ENCODE data around the gene DENND5A. TPM values are rescaled to one million over a fixed set of nuclear protein-coding genes. Genes with fewer than 3 reads are reported as not detected.

Gene DENND5A
- total and polyA plus RNA-seq, 10 of the 15 experiments (the other 5 are each of a cell fraction or from before 2014, with no cell fraction given): 15.6 to 157 (median 85.1) TPM

DNA sequence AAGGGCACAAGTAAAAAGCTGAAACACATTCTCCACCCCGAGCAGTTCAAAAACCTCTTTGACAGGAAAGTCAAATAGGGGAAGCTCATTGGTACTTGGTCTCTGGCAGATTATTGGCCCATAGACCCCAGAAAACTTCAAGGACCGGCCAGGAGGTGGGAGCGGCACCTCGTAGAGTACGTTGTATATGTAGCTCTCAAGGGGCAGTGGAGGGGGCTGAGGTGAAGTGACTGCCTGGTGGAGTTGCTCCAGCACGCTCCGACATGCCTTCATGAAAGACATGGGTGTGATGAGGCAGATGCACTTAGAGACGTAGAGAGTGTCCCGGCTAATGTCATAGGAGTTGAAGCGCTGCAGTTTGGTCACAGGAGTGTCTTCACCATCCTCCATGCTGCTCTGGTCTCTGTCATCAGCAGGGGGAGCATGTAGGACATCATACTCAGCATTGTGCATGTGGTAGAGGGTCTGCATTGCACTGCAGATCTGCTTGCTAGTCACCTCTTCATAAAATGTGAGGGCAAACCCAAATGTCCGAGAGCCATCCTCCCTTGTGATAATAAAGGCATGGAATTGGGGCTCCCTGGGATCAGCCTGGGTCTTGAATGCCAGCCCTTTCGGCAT is 61.3 kb downstream of the DENND5A start:
- 97% methylated on average over 12 of the region's 12 CpGs for WGBS (ENCODE audit: insufficient coverage, insufficient replicate concordance, low lambda C conversion rate, missing lambda C conversion rate)
- peak; percentile 42; the same call in 1 of the 3 replicates for ATAC-seq

More for the DNA sequence above, 61.3 kb downstream of the DENND5A start:
- DNase-seq (ENCODE audit: low read depth, low spot score) (no peak), FAIRE-seq (no peak)
- BruUV-seq (replicated peaks): no TSS peak
- ChIA-PET RAD21 (ENCODE audit: unreplicated experiment) (interaction anchor here (1.0 to 2.9 kb wide), 2 partner anchors 160 to 303 kb away, joined by 3 to 12 read pairs; no protein-coding TSS in a partner anchor), CTCF (interaction anchor here (0.7 to 2.9 kb wide), 7 partner anchors 10 to 363 kb away, joined by 3 to 16 read pairs (median 5); no protein-coding TSS in a partner anchor), POLR2A (interaction anchor here (0.6 kb wide), 1 partner anchor 31 kb away, joined by 3 read pairs; no protein-coding TSS in a partner anchor), SMC1A (ENCODE audit: uncharacterized antibody, unreplicated experiment) (interaction anchor here (0.6 to 2.5 kb wide), 10 partner anchors 9 to 303 kb away, joined by 3 to 9 read pairs (median 4); no protein-coding TSS in a partner anchor)
- intact Hi-C loops (cut with micrococcal nuclease; ENCODE audit: unreplicated experiment): no loop called here
- no peaks in the 10 kb centered on the region for H4K20me1 ChIP-seq (ENCODE audit: control insufficient read depth, insufficient read depth)
- peaks cover 9% of the 10 kb centered on the region for H3K4me1 ChIP-seq (ENCODE audit: control insufficient read depth, insufficient read depth, low read length)
- no peaks in the 10 kb centered on the region for H3K27me3 ChIP-seq (replicated peaks in 1 of 2; ENCODE audit: control insufficient read depth in 2 of 2, insufficient read depth in 2 of 2, low read length in 1 of 2)
- H2AFZ ChIP-seq (ENCODE audit: control insufficient read depth, low read depth, low read length): no peak overlapping the region
- H3K27ac ChIP-seq (ENCODE audit: control insufficient read depth, insufficient read depth): no peak overlapping the region
- no peaks in the 10 kb centered on the region for H3K9me3 ChIP-seq (replicated peaks; ENCODE audit: control insufficient read depth, insufficient read depth, low read length)
- no peak overlapping the region for H3K9ac ChIP-seq (ENCODE audit: control insufficient read depth, insufficient read depth, low read length)
- H3K36me3 ChIP-seq (ENCODE audit: control insufficient read depth in 2 of 2, insufficient read depth in 2 of 2, low read length in 1 of 2): peaks cover 2 to 7% of the 10 kb centered on the region in 2 experiments; a peak in 2 of 4 replicates
- in situ Hi-C loops (cut with MboI): no loop called here
- H3K4me2 ChIP-seq (ENCODE audit: control insufficient read depth, insufficient read depth): no peak overlapping the region
- H3K4me3 ChIP-seq: no peak overlapping the region
- peaks cover 11% of the 10 kb centered on the region for H3K79me2 ChIP-seq (ENCODE audit: control insufficient read depth, insufficient read depth, low read length)
- TF ChIP-seq, protein P1, sequence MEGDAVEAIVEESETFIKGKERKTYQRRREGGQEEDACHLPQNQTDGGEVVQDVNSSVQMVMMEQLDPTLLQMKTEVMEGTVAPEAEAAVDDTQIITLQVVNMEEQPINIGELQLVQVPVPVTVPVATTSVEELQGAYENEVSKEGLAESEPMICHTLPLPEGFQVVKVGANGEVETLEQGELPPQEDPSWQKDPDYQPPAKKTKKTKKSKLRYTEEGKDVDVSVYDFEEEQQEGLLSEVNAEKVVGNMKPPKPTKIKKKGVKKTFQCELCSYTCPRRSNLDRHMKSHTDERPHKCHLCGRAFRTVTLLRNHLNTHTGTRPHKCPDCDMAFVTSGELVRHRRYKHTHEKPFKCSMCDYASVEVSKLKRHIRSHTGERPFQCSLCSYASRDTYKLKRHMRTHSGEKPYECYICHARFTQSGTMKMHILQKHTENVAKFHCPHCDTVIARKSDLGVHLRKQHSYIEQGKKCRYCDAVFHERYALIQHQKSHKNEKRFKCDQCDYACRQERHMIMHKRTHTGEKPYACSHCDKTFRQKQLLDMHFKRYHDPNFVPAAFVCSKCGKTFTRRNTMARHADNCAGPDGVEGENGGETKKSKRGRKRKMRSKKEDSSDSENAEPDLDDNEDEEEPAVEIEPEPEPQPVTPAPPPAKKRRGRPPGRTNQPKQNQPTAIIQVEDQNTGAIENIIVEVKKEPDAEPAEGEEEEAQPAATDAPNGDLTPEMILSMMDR (IDR thresholded peaks at IDR 0.05 in 2 of 3, conservative IDR thresholded peaks at IDR 0.05 in 1 of 3; ENCODE audit: control insufficient read depth in 2 of 3, extremely low read depth in 1 of 3, insufficient read depth in 1 of 3, low read depth in 3 of 3, low read length in 3 of 3): peak; percentile 24 to 38 (median 36); a peak in 4 of 6 replicates
- TF ChIP-seq TCF7 (IDR thresholded peaks at IDR 0.05; ENCODE audit: borderline replicate concordance) (no peak), SMC3 (IDR thresholded peaks at IDR 0.05; ENCODE audit: borderline replicate concordance, low read length) (peak; percentile 31; the same call in 1 of the 2 replicates), RAD21 (IDR thresholded peaks at IDR 0.05; ENCODE audit: insufficient read depth, low read depth, low read length) (peak; percentile 49), NKRF (conservative IDR thresholded peaks at IDR 0.05) (no peak)
